ENCODE data around the gene PCBP3. TPM values are rescaled to one million over a fixed set of nuclear protein-coding genes. Genes with fewer than 3 reads are reported as not detected.
"Not testable (repeated sequence)": the region's sequence is repeated elsewhere in the genome, so short reads cannot be mapped to it uniquely, and the experiment has no call there.

The PCBP3 gene
- total RNA-seq, 1 donor from 2014 or later, result 2.5 TPM

DNA sequence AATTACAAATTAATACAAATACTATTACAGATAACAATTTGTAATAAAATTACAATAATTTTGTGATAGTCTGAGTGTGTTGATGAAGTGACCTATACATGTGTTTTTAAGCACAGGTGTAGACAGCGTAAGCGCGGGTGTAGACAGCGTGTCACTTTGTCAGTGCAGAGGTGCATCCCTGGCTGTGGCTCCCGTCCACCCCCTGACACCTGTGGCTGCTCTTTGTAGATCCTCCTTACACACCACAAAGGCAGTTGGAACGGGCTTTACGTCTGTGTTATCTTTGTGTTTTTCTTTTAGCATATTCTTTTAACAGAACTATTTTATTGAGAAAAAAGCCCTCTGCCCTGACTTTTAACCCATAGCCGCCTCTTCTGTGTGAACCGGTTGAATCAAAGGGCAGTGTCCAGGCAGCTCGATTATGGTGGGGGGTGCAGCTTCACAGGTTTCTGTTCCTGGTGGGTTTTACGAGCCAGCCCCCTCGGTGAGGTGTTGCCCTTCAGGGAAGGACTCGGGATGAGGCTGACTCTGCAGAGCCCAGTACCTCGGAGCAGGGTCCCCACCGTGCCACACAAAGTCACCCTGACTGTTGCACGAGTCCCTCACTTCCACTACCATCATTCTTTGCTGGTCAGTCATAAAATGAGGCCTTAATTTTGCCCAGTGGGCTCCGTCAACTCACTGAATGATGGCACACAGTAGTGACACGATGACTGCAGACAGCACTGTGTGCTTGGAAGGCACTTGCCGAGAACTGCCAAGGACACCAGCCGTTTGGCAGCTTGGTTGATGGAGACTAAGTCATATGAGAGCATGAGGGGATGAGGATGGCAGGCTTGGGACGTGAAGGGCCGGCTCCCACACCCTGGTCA lies 251.6 kb downstream of the PCBP3 start:
- H3K9me3 Mint-ChIP-seq (ENCODE audit: unreplicated experiment), result no peaks in the 10 kb centered on the region
- no peak overlapping the region for H3K4me3 Mint-ChIP-seq (ENCODE audit: unreplicated experiment)
- H3K4me1 Mint-ChIP-seq (ENCODE audit: unreplicated experiment), result peaks cover 3% of the 10 kb centered on the region
- TF ChIP-seq, protein P1, sequence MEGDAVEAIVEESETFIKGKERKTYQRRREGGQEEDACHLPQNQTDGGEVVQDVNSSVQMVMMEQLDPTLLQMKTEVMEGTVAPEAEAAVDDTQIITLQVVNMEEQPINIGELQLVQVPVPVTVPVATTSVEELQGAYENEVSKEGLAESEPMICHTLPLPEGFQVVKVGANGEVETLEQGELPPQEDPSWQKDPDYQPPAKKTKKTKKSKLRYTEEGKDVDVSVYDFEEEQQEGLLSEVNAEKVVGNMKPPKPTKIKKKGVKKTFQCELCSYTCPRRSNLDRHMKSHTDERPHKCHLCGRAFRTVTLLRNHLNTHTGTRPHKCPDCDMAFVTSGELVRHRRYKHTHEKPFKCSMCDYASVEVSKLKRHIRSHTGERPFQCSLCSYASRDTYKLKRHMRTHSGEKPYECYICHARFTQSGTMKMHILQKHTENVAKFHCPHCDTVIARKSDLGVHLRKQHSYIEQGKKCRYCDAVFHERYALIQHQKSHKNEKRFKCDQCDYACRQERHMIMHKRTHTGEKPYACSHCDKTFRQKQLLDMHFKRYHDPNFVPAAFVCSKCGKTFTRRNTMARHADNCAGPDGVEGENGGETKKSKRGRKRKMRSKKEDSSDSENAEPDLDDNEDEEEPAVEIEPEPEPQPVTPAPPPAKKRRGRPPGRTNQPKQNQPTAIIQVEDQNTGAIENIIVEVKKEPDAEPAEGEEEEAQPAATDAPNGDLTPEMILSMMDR (IDR thresholded peaks at IDR 0.05; ENCODE audit: unreplicated experiment), result no peak
- H3K27me3 Mint-ChIP-seq (ENCODE audit: unreplicated experiment), result peaks cover 8% of the 10 kb centered on the region
- no peak overlapping the region for H3K27ac Mint-ChIP-seq (ENCODE audit: unreplicated experiment)
- H3K36me3 Mint-ChIP-seq (ENCODE audit: low read depth, unreplicated experiment), result no peaks in the 10 kb centered on the region
- no peak for DNase-seq (ENCODE audit: low spot score)

GRCh38 chr21:45895778-45896370 lies 252.3 kb downstream of the PCBP3 start:
- no peaks in the 10 kb centered on the region for H3K9me3 Mint-ChIP-seq (ENCODE audit: unreplicated experiment)
- H3K4me3 Mint-ChIP-seq (ENCODE audit: unreplicated experiment), result no peak overlapping the region
- H3K27ac Mint-ChIP-seq (ENCODE audit: unreplicated experiment), result no peak overlapping the region
- DNase-seq (ENCODE audit: low spot score), result no peak
- TF ChIP-seq, protein P1 (IDR thresholded peaks at IDR 0.05; ENCODE audit: unreplicated experiment), result no peak
- H3K4me1 Mint-ChIP-seq (ENCODE audit: unreplicated experiment), result peaks cover 3% of the 10 kb centered on the region
- H3K36me3 Mint-ChIP-seq (ENCODE audit: low read depth, unreplicated experiment), result no peaks in the 10 kb centered on the region
- H3K27me3 Mint-ChIP-seq (ENCODE audit: unreplicated experiment), result peaks cover 6% of the 10 kb centered on the region

DNA sequence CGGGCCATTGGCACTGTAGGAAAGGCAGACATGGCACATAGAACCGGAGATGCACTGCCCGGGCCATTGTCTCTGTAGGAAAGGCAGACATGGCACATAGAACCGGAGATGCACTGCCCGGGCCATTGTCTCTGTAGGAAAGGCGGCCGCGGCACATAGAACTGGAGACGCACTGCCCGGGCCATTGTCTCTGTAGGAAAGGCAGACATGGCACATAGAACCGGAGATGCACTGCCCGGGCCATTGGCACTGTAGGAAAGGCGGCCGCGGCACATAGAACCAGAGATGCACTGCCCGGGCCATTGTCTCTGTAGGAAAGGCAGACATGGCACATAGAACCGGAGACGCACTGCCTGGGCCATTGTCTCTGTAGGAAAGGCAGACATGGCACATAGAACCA lies 252.9 kb downstream of the PCBP3 start:
- not testable (repeated sequence) for H3K36me3 Mint-ChIP-seq (ENCODE audit: low read depth, unreplicated experiment); H3K9me3 Mint-ChIP-seq (ENCODE audit: unreplicated experiment); H3K27me3 Mint-ChIP-seq (ENCODE audit: unreplicated experiment); H3K4me3 Mint-ChIP-seq (ENCODE audit: unreplicated experiment); H3K27ac Mint-ChIP-seq (ENCODE audit: unreplicated experiment); DNase-seq (ENCODE audit: low spot score); H3K4me1 Mint-ChIP-seq (ENCODE audit: unreplicated experiment)

DNA sequence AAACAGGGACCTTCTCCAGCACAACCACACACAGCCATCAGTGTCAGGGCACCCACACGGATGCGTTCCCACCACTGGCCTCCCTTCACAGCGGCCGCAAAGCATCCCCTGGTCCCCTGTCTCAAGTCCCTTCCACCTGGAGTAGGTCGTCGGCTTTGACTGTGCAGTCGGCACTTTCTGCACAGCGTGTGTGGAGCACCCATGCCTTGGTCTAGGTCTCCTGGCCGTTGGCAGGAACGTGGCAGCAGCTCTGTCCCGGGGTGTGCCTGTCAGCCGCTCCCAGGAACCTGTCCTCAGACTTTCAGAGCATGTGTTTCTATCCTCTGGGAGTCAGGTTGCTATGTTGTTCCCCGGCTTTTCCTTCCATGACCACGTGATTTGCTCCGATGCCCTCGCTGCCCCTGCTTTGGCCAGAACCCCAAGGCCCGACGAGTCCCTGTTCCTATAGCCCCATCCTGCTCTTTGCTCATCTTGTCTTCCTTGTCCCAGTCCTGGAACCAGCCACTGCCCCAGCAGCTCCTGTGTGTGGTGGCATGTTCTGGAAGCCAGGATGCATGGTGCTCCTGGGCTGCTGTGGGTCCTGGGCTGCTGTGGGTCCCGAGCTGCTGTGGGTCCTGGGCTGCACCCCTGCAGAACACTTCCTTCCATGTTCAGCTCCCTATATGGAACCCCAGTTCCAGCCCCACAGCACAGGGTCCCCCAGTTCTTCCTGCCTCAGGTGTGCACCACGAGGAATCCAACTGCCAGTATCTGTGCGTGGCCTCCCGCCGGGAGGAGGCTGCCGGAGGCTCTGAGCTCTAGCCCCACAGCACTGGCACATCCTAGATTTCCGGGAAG lies 253.9 kb downstream of the PCBP3 start:
- no peaks in the 10 kb centered on the region for H3K36me3 Mint-ChIP-seq (ENCODE audit: low read depth, unreplicated experiment)
- TF ChIP-seq, protein P1 (IDR thresholded peaks at IDR 0.05; ENCODE audit: unreplicated experiment), result no peak
- H3K27ac Mint-ChIP-seq (ENCODE audit: unreplicated experiment), result no peak overlapping the region
- DNase-seq (ENCODE audit: low spot score), result no peak
- H3K4me1 Mint-ChIP-seq (ENCODE audit: unreplicated experiment), result no peaks in the 10 kb centered on the region
- no peak overlapping the region for H3K4me3 Mint-ChIP-seq (ENCODE audit: unreplicated experiment)
- H3K27me3 Mint-ChIP-seq (ENCODE audit: unreplicated experiment), result peaks cover 6% of the 10 kb centered on the region
- H3K9me3 Mint-ChIP-seq (ENCODE audit: unreplicated experiment), result no peaks in the 10 kb centered on the region

DNA sequence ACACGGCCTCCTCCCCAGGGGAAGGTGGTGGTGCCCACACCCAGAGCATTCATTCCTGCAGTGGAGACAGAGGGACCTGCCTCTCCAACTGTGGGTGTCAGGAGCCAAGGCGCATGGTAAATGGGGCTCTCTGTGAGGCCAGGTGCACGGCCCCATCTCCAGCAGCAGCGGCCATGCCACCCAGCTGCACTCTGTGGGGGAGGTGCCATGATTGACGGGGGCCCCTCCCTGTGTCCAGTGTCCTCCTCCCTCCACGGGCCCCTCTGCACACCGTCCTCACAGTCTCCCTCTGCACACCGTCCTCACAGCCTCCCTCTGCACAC lies 254.5 kb downstream of the PCBP3 start:
- Mint-ChIP-seq H3K4me3 (ENCODE audit: unreplicated experiment) (no peak overlapping the region), H3K27me3 (ENCODE audit: unreplicated experiment) (peaks cover 6% of the 10 kb centered on the region), H3K4me1 (ENCODE audit: unreplicated experiment) (no peaks in the 10 kb centered on the region), H3K36me3 (ENCODE audit: low read depth, unreplicated experiment) (no peaks in the 10 kb centered on the region), H3K27ac (ENCODE audit: unreplicated experiment) (no peak overlapping the region), H3K9me3 (ENCODE audit: unreplicated experiment) (no peaks in the 10 kb centered on the region)
- no peak for DNase-seq (ENCODE audit: low spot score)
- TF ChIP-seq, protein P1 (IDR thresholded peaks at IDR 0.05; ENCODE audit: unreplicated experiment), result no peak
